Glomerular visceral epithelial cell (primary cell): ENCODE results near the gene SPARC.
"Not testable (repeated sequence)": the region's sequence is repeated elsewhere in the genome, so short reads cannot be mapped to it uniquely, and the experiment has no call there.

Experiments used
- DNase-seq: peaks from one replicate; pipeline ENCODE4 v3.0.0-alpha.2; 2016; ENCODE audit errors: extremely low spot score

The SPARC gene

GRCh38 chr5:151700820-151701219 lies 14.1 kb upstream of the SPARC start:
- no peak for DNase-seq

- no peak for DNase-seq
Measured at GRCh38 chr5:151700296-151700695, 13.6 kb upstream of the SPARC start.

- DNase-seq = peak; percentile 99
Measured at GRCh38 chr5:151699071-151699901, 12.6 kb upstream of the SPARC start.

GRCh38 chr5:151698081-151698480 lies 11.4 kb upstream of the SPARC start:
- not testable (repeated sequence) for DNase-seq

GRCh38 chr5:151697452-151697851 lies 10.7 kb upstream of the SPARC start:
- no peak for DNase-seq

GRCh38 chr5:151696470-151697061 lies 9.9 kb upstream of the SPARC start:
- peak; percentile 95 for DNase-seq

GRCh38 chr5:151695464-151695863 lies 8.7 kb upstream of the SPARC start:
- DNase-seq = no peak

GRCh38 chr5:151694035-151694485 lies 7.3 kb upstream of the SPARC start:
- no peak for DNase-seq

GRCh38 chr5:151692312-151692711 lies 5.6 kb upstream of the SPARC start:
- peak; percentile 39 for DNase-seq

GRCh38 chr5:151691706-151692105 lies 5.0 kb upstream of the SPARC start:
- no peak for DNase-seq

- DNase-seq = not testable (repeated sequence)
Measured at GRCh38 chr5:151689591-151689990, 2.9 kb upstream of the SPARC start.

GRCh38 chr5:151688436-151688835 lies 1.7 kb upstream of the SPARC start:
- DNase-seq = no peak

GRCh38 chr5:151685749-151686673 lies 704 bp downstream of the SPARC start:
- DNase-seq = peak; percentile 49

- DNase-seq = peak; percentile 93
Measured at GRCh38 chr5:151684690-151685361, 1.9 kb downstream of the SPARC start.

- DNase-seq = no peak
Measured at GRCh38 chr5:151683986-151684588, 2.6 kb downstream of the SPARC start.

GRCh38 chr5:151683444-151683843 lies 3.3 kb downstream of the SPARC start:
- DNase-seq = no peak

- no peak for DNase-seq
Measured at GRCh38 chr5:151682751-151683331, 3.9 kb downstream of the SPARC start.

- no peak for DNase-seq
Measured at GRCh38 chr5:151682240-151682639, 4.5 kb downstream of the SPARC start.

- DNase-seq = no peak
Measured at GRCh38 chr5:151680944-151681427, 5.7 kb downstream of the SPARC start.

- DNase-seq = not testable (repeated sequence)
Measured at GRCh38 chr5:151680156-151680505, 6.6 kb downstream of the SPARC start.
